ENCODE measurements around the gene PPTC7.

The PPTC7 gene

DNA sequence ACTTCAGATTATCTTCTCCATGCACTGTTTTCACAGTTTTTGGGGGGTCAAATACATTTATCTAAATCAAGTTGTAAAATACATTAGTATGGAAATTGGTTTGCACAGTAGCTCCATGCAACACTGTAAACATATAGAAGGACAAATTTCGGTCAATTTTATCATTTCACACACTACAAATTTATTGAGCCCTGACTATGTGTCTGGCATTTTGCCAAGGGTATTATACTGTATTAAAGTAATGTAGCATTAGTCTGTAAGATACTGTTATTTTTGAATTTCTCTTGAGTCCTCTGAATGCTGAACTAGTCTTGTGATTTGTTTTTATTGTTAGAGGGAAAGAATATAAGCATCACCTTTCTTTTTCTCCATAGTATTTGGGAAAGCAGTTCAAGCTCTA, 79.7 kb downstream of the PPTC7 start:
- Histone ChIP-seq H3K27ac (replicated peaks) (no peak overlapping the region), H3K27me3 (ENCODE audit: insufficient read depth, poor library complexity, severe bottlenecking) (no peaks in the 10 kb centered on the region), H3K4me3 (replicated peaks; ENCODE audit: insufficient read depth, low read length) (no peak overlapping the region)
- no peak for DNase-seq (ENCODE audit: low read depth in 1 of 2, low spot score in 1 of 2)
- no peak for TF ChIP-seq GABPA (IDR thresholded peaks at IDR 0.05; ENCODE audit: low read depth)
- TF ChIP-seq POLR2AphosphoS5 (IDR thresholded peaks at IDR 0.05; ENCODE audit: low read depth): no peak
- TF ChIP-seq SPI1 (IDR thresholded peaks at IDR 0.05; ENCODE audit: borderline replicate concordance, low read depth): no peak
- TF ChIP-seq, protein P1, sequence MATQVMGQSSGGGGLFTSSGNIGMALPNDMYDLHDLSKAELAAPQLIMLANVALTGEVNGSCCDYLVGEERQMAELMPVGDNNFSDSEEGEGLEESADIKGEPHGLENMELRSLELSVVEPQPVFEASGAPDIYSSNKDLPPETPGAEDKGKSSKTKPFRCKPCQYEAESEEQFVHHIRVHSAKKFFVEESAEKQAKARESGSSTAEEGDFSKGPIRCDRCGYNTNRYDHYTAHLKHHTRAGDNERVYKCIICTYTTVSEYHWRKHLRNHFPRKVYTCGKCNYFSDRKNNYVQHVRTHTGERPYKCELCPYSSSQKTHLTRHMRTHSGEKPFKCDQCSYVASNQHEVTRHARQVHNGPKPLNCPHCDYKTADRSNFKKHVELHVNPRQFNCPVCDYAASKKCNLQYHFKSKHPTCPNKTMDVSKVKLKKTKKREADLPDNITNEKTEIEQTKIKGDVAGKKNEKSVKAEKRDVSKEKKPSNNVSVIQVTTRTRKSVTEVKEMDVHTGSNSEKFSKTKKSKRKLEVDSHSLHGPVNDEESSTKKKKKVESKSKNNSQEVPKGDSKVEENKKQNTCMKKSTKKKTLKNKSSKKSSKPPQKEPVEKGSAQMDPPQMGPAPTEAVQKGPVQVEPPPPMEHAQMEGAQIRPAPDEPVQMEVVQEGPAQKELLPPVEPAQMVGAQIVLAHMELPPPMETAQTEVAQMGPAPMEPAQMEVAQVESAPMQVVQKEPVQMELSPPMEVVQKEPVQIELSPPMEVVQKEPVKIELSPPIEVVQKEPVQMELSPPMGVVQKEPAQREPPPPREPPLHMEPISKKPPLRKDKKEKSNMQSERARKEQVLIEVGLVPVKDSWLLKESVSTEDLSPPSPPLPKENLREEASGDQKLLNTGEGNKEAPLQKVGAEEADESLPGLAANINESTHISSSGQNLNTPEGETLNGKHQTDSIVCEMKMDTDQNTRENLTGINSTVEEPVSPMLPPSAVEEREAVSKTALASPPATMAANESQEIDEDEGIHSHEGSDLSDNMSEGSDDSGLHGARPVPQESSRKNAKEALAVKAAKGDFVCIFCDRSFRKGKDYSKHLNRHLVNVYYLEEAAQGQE (IDR thresholded peaks at IDR 0.05; ENCODE audit: insufficient replicate concordance, low read depth): no peak
- TF ChIP-seq, protein P2, sequence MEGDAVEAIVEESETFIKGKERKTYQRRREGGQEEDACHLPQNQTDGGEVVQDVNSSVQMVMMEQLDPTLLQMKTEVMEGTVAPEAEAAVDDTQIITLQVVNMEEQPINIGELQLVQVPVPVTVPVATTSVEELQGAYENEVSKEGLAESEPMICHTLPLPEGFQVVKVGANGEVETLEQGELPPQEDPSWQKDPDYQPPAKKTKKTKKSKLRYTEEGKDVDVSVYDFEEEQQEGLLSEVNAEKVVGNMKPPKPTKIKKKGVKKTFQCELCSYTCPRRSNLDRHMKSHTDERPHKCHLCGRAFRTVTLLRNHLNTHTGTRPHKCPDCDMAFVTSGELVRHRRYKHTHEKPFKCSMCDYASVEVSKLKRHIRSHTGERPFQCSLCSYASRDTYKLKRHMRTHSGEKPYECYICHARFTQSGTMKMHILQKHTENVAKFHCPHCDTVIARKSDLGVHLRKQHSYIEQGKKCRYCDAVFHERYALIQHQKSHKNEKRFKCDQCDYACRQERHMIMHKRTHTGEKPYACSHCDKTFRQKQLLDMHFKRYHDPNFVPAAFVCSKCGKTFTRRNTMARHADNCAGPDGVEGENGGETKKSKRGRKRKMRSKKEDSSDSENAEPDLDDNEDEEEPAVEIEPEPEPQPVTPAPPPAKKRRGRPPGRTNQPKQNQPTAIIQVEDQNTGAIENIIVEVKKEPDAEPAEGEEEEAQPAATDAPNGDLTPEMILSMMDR (IDR thresholded peaks at IDR 0.05; ENCODE audit: insufficient read depth, low read length): no peak

DNA sequence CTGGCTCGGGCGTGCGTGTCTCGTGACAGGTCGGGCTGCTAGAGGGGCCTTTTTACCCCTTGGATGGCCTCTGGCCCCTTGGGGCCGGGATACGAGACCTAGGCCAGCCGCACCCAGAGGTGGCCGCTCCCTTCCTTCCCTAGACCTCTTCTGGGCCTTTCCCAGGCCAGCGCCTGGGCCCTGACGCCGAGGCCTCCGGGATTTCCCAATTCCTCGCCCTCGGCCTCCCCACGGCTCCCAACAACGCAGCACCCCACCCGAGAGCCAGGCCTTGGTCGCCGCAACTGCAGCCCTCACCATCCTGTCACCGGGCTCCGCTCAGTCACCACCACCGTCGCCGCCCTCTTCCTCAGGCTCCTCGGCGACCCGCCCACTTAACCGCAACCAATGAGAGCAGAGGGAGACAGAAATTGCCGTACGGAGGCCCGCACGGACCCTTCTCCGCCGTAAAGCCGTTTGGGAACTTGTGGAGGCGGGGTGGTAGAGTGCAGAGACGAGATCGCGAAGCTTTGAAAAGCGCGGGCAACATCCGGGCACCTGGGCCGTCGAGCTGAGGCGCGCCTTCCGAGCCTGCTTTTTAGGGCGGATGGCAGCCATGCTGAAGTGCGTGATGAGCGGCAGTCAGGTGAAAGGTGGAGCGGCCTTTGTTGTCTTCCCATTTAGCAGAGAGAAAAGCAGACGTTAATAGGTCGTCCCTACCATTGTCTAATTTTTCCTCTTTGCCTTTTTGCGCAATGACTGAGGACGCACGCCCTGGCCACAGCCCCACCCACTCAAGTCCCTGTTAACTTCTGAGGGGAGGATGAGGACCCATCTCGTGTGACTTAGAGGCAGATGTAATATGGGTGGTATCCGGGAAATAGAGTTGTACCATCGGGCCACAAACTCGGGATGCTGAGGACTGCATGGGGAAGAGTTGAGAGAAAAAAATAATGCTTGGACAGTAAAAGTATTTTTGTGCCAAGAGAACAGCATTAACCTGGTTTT, 81.1 kb downstream of the PPTC7 start, which contains the start of the genes RAD9B and VPS29:
Gene RAD9B (plus strand): TSS at position 580 of the 987 bp plus-strand sequence. CDS start 7 bp downstream, at position 587.
Gene VPS29 (minus strand): TSS at position 360 of the 987 bp plus-strand sequence. CDS start 60 bp downstream, at position 300.
- Histone ChIP-seq H3K4me3 (replicated peaks; ENCODE audit: insufficient read depth, low read length) (peak within 1 kb of the TSS; percentile 73), H3K27ac (replicated peaks) (peak within 1 kb of the TSS; percentile 98), H3K27me3 (ENCODE audit: insufficient read depth, poor library complexity, severe bottlenecking) (no peaks in the 10 kb centered on the region)
- TF ChIP-seq, protein P2 (IDR thresholded peaks at IDR 0.05; ENCODE audit: insufficient read depth, low read length): no peak
- TF ChIP-seq POLR2AphosphoS5 (IDR thresholded peaks at IDR 0.05; ENCODE audit: low read depth): peak; percentile 96
- TF ChIP-seq GABPA (IDR thresholded peaks at IDR 0.05; ENCODE audit: low read depth): no peak; the same call in 1 of the 2 replicates
- TF ChIP-seq SPI1 (IDR thresholded peaks at IDR 0.05; ENCODE audit: borderline replicate concordance, low read depth): peak; percentile 25; the same call in 1 of the 2 replicates
- TF ChIP-seq, protein P1 (IDR thresholded peaks at IDR 0.05; ENCODE audit: insufficient replicate concordance, low read depth): peak; percentile 60
- DNase-seq (ENCODE audit: low read depth in 1 of 2, low spot score in 1 of 2): peak; percentile 99 to 100

DNA sequence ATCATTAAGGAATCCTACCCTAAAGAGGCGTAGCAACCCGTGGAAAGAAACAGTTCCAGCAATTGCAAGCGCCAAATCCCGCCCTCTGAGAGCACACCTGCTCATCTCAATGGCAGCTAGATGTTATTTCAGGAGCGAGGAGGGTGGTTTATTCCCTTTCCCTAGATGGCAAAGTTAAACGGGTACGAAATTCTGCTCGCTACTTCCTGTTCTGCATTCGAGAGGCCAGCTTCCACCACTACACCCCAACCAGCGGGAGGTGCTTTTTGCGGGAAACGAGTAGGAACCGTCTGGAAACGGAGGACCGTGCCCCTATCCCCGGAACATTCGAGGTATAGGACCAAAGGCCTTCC, 81.7 kb downstream of the PPTC7 start:
- Histone ChIP-seq H3K27me3 (ENCODE audit: insufficient read depth, poor library complexity, severe bottlenecking) (no peaks in the 10 kb centered on the region), H3K27ac (replicated peaks) (peak overlapping the region; percentile 98), H3K4me3 (replicated peaks; ENCODE audit: insufficient read depth, low read length) (peak overlapping the region; percentile 73)
- peak in 1 of 2 experiments; percentile 88 for DNase-seq (ENCODE audit: low read depth in 1 of 2, low spot score in 1 of 2)
- TF ChIP-seq GABPA (IDR thresholded peaks at IDR 0.05; ENCODE audit: low read depth): no peak
- TF ChIP-seq SPI1 (IDR thresholded peaks at IDR 0.05; ENCODE audit: borderline replicate concordance, low read depth): peak; percentile 47; the same call in 1 of the 2 replicates
- no peak; the same call in 1 of the 2 replicates for TF ChIP-seq POLR2AphosphoS5 (IDR thresholded peaks at IDR 0.05; ENCODE audit: low read depth)

Measured in HL-60 (cell line).